ENCODE measurements around the gene LCE5A.

- TF ChIP-seq, protein P1, sequence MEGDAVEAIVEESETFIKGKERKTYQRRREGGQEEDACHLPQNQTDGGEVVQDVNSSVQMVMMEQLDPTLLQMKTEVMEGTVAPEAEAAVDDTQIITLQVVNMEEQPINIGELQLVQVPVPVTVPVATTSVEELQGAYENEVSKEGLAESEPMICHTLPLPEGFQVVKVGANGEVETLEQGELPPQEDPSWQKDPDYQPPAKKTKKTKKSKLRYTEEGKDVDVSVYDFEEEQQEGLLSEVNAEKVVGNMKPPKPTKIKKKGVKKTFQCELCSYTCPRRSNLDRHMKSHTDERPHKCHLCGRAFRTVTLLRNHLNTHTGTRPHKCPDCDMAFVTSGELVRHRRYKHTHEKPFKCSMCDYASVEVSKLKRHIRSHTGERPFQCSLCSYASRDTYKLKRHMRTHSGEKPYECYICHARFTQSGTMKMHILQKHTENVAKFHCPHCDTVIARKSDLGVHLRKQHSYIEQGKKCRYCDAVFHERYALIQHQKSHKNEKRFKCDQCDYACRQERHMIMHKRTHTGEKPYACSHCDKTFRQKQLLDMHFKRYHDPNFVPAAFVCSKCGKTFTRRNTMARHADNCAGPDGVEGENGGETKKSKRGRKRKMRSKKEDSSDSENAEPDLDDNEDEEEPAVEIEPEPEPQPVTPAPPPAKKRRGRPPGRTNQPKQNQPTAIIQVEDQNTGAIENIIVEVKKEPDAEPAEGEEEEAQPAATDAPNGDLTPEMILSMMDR (conservative IDR thresholded peaks at IDR 0.05): no peak
- TF ChIP-seq ZFX (IDR thresholded peaks at IDR 0.05): no peak
These were observed 22.7 kb upstream of the LCE5A start for GRCh38 chr1:152487871-152488270.

Measured in C4-2B (cell line).